IPS-11a (cell line): ENCODE results near the gene ETFB.

Experiments used
- H3K4me3 ChIP-seq: one replicate; pipeline ENCODE4 v1.5.1; 2013; ENCODE audit warnings: low read depth, low read length, control low read depth

ETFB gene

DNA sequence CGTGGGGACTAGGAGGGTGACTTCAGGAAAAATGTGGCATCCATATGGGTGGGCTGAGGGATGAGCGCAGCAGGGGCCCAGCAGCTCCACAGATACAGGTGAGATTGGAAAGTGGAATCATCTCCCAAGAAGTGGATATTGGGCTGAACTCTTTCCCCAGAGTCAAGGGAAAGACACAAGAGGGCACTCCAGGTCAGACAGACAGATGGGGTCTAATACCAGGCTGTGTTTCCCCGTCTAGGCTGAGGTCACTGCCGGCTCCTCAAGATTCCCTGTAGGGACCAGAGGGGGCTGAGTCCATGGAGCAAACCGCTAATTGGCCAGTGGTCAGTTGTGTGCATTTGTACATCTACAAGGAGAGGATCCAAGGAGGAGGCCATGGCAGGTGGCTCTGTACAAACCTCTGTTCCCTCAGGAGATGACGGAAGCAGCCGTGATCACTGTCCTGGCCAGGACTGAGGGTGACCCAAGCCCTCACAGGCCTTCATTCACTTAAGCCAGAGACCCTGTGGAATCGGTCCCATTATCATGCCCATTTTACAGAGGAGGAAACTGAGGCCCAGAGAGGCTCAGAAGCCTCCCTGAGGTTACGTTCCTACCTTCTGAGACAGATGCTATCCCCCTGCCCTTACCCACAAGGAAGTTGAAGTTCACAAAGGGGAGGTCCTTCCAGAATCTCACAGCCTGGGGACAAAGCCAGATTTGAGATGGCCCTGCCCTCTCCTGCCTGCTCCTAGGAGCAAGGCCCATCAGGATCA, 69.7 kb downstream of the ETFB start:
- no peak overlapping the region for H3K4me3 ChIP-seq

DNA sequence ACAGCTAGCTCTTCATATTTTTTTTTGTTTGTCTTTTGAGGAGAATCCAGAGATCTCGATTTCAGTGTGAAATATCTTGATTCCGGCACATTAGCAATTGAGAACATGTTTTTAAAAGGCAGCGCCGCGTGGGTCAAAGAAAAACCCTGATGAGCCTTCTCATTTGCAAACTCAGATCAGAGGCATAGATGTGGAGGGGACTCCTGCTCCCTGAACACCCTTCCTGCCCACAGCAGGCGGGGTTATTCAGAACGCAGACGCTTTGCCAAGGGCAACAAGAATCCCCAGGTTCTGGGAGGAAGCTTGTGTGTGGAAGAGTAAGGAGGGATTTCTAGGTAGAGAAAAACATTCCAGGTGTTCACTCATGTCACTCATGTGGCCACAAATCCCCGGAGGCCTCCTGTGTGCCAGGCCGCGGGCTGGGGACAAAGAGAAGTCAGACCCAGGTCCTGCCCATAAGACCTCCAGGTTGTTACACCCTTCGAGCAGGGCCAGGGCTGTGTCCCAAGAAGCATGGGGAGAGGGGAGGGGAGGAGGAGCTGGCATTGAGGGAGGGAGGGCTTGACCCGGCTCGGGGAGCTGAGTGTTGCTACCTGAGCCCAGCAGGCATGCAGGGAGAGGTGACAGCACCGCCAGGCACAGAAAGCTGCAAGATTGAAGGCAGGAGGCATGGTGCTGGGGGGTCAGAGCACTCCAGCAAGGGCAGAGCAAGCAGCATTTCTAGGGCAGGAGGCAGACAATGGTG, 70.6 kb downstream of the ETFB start:
- H3K4me3 ChIP-seq: no peak overlapping the region
